ENCODE measurements around the gene SIX4. TPM values are rescaled to one million over a fixed set of nuclear protein-coding genes. Genes with fewer than 3 reads are reported as not detected.

Gene SIX4
- total RNA-seq, 1 experiment from 2014 or later: 17.3 TPM

DNA sequence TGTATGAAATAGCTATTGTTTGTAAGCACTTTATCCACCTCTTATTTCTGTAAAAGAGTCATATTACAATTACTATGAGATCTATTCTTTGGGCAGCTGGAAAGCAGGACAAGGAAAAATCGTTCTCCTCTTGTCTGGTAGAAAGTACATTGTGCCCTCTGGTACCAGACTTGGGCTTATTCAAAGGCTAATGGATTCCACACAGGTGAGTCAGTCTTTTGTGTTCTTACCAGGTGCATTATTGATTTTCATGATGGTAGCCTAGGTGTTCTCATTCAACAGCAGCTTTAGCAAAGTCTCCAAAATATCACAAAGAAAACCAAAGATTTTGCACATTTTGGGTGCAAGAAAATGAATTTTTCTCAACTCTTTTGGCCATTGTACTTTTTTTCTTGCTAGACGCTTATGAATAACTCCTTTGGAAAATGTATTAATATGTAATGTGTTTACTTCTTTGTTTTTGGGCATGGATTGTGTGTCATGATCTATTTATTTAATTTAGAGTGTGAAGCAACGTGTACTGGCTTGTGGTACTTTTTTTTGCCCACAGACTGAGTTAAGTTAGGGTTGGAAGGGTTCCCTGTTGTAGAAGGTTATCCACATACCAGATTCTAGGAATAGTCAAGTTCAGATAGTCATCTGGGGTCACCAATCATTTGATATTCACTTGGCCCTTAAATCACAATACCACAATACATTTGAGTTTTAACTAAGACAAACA, 36.7 kb upstream of the SIX4 start:
- BruUV-seq (replicated peaks): no TSS peak
- Histone ChIP-seq H3K27ac (ENCODE audit: low read length) (no peak overlapping the region), H3K9me3 (ENCODE audit: control insufficient read depth, insufficient read depth, low read depth, low read length) (no peaks in the 10 kb centered on the region), H3K27me3 (ENCODE audit: control insufficient read depth, insufficient read depth, low read length) (no peaks in the 10 kb centered on the region), H3K4me3 (ENCODE audit: low read depth in 2 of 2, low read length in 2 of 2) (no peak overlapping the region), H3K4me1 (ENCODE audit: control insufficient read depth, insufficient read depth, low read length) (peaks cover 11% of the 10 kb centered on the region; the same call in 1 of the 2 replicates), H3K36me3 (ENCODE audit: control insufficient read depth, insufficient read depth, low read length) (no peaks in the 10 kb centered on the region)
- CTCF ChIA-PET: no interaction called here
- intact Hi-C loops (cut with micrococcal nuclease; ENCODE audit: unreplicated experiment) (no loop called here), in situ Hi-C loops (cut with HindIII; ENCODE audit: low pct_unique_long_range_greater_than_20kb, low sequenced_read_pairs) (no loop called here)
- TF ChIP-seq POLR2AphosphoS5 (IDR thresholded peaks at IDR 0.05; ENCODE audit: low read depth, low read length) (no peak), TCF7L2 (IDR thresholded peaks at IDR 0.05; ENCODE audit: low read depth, low read length) (no peak), SIN3A (IDR thresholded peaks at IDR 0.05; ENCODE audit: borderline replicate concordance, insufficient read depth, low read depth, low read length) (no peak)
- TF ChIP-seq, protein P1, sequence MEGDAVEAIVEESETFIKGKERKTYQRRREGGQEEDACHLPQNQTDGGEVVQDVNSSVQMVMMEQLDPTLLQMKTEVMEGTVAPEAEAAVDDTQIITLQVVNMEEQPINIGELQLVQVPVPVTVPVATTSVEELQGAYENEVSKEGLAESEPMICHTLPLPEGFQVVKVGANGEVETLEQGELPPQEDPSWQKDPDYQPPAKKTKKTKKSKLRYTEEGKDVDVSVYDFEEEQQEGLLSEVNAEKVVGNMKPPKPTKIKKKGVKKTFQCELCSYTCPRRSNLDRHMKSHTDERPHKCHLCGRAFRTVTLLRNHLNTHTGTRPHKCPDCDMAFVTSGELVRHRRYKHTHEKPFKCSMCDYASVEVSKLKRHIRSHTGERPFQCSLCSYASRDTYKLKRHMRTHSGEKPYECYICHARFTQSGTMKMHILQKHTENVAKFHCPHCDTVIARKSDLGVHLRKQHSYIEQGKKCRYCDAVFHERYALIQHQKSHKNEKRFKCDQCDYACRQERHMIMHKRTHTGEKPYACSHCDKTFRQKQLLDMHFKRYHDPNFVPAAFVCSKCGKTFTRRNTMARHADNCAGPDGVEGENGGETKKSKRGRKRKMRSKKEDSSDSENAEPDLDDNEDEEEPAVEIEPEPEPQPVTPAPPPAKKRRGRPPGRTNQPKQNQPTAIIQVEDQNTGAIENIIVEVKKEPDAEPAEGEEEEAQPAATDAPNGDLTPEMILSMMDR (IDR thresholded peaks at IDR 0.05): no peak
- TF ChIP-seq, protein P2, sequence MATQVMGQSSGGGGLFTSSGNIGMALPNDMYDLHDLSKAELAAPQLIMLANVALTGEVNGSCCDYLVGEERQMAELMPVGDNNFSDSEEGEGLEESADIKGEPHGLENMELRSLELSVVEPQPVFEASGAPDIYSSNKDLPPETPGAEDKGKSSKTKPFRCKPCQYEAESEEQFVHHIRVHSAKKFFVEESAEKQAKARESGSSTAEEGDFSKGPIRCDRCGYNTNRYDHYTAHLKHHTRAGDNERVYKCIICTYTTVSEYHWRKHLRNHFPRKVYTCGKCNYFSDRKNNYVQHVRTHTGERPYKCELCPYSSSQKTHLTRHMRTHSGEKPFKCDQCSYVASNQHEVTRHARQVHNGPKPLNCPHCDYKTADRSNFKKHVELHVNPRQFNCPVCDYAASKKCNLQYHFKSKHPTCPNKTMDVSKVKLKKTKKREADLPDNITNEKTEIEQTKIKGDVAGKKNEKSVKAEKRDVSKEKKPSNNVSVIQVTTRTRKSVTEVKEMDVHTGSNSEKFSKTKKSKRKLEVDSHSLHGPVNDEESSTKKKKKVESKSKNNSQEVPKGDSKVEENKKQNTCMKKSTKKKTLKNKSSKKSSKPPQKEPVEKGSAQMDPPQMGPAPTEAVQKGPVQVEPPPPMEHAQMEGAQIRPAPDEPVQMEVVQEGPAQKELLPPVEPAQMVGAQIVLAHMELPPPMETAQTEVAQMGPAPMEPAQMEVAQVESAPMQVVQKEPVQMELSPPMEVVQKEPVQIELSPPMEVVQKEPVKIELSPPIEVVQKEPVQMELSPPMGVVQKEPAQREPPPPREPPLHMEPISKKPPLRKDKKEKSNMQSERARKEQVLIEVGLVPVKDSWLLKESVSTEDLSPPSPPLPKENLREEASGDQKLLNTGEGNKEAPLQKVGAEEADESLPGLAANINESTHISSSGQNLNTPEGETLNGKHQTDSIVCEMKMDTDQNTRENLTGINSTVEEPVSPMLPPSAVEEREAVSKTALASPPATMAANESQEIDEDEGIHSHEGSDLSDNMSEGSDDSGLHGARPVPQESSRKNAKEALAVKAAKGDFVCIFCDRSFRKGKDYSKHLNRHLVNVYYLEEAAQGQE (IDR thresholded peaks at IDR 0.05; ENCODE audit: insufficient read depth in 1 of 2, low read depth in 2 of 2, low read length in 1 of 2): no peak
- ATAC-seq (no peak), DNase-seq (ENCODE audit: low read depth, low spot score) (no peak)
- POLR2A ChIA-PET: interaction anchor here (0.5 kb wide), 1 partner anchor 55 kb away, joined by 14 read pairs; no protein-coding TSS in a partner anchor

DNA sequence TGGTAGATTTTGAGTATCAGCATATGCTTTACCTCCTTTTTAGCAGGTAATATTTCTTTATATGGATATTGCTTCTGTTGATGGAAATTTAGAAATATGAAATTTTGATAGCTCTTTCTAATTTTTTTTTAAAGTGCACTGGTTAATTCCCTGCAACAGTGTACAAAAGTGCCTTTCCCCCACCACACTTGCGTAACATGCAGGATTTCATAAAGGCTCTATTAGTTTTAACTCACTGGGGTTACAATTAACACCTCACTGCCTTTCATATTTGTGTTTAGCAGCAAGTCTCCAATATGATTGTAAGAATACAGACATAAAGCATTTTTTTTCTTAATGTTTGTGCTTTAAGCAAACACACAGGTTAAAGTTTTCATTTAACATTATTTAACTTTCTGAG, 36.1 kb upstream of the SIX4 start:
- H3K27me3 ChIP-seq (ENCODE audit: control insufficient read depth, insufficient read depth, low read length): no peaks in the 10 kb centered on the region
- H3K9me3 ChIP-seq (ENCODE audit: control insufficient read depth, insufficient read depth, low read depth, low read length): no peaks in the 10 kb centered on the region
- H3K27ac ChIP-seq (ENCODE audit: low read length): no peak overlapping the region
- intact Hi-C loops (cut with micrococcal nuclease; ENCODE audit: unreplicated experiment) (no loop called here), in situ Hi-C loops (cut with HindIII; ENCODE audit: low pct_unique_long_range_greater_than_20kb, low sequenced_read_pairs) (no loop called here)
- TF ChIP-seq POLR2AphosphoS5 (IDR thresholded peaks at IDR 0.05; ENCODE audit: low read depth, low read length): no peak
- TF ChIP-seq, protein P1 (IDR thresholded peaks at IDR 0.05): no peak
- no peak for TF ChIP-seq TCF7L2 (IDR thresholded peaks at IDR 0.05; ENCODE audit: low read depth, low read length)
- TF ChIP-seq, protein P2 (IDR thresholded peaks at IDR 0.05; ENCODE audit: insufficient read depth in 1 of 2, low read depth in 2 of 2, low read length in 1 of 2): no peak
- no peak for TF ChIP-seq SIN3A (IDR thresholded peaks at IDR 0.05; ENCODE audit: borderline replicate concordance, insufficient read depth, low read depth, low read length)
- H3K4me1 ChIP-seq (ENCODE audit: control insufficient read depth, insufficient read depth, low read length): peaks cover 11% of the 10 kb centered on the region; the same call in 1 of the 2 replicates
- ChIA-PET POLR2A (interaction anchor here (0.5 to 0.7 kb wide), 2 partner anchors 55 to 103 kb away, joined by 4 to 14 read pairs; no protein-coding TSS in a partner anchor), CTCF (no interaction called here)
- no peak overlapping the region for H3K4me3 ChIP-seq (ENCODE audit: low read depth in 2 of 2, low read length in 2 of 2)
- BruUV-seq (replicated peaks): no TSS peak
- no peak for DNase-seq (ENCODE audit: low read depth, low spot score)
- no peak for ATAC-seq
- H3K36me3 ChIP-seq (ENCODE audit: control insufficient read depth, insufficient read depth, low read length): no peaks in the 10 kb centered on the region

Data from Panc1 (cell line).